Psoas muscle (tissue), 8 donors: ENCODE data around the gene FBF1. TPM values are rescaled to one million over a fixed set of nuclear protein-coding genes. Genes with fewer than 3 reads are reported as not detected.

ENCODE experiments used
- ATAC-seq, 4 donors: fragments of 200-7000 bp; cut with Tn5 transposase; one replicate each; pipeline ENCODE4 v1.9.1; 2020; ENCODE audit warnings: moderate library complexity in 3 of 4, mild to moderate bottlenecking in 2 of 4
- DNase-seq, 2 donors: peaks; one replicate each; pipeline ENCODE4 v3.0.0-alpha.2; 2020
- H3K27ac ChIP-seq: fragments of 200-600 bp; one replicate; pipeline ENCODE4 v1.8.0; 2022
- H3K27me3 ChIP-seq, 3 donors: fragments of 200-600 bp in 1 of 3; one replicate each; pipeline versions ENCODE4 v1.6.1 to v1.8.0; 2013 to 2022; ENCODE audit warnings: low read length in 2 of 3, mild to moderate bottlenecking in 2 of 3, moderate library complexity in 1 of 3; ENCODE audit not compliant: insufficient read depth in 3 of 3
- H3K36me3 ChIP-seq, 2 donors: fragments of 200-600 bp in 1 of 2; one replicate each; pipeline versions ENCODE4 v1.6.1 to v1.8.0; 2013 to 2022; ENCODE audit warnings: low read depth in 1 of 2, mild to moderate bottlenecking in 1 of 2, moderate library complexity in 1 of 2; ENCODE audit not compliant: insufficient read depth in 1 of 2
- H3K4me1 ChIP-seq: fragments of 200-600 bp; one replicate; pipeline ENCODE4 v1.8.0; 2022
- H3K4me3 ChIP-seq: fragments of 200-600 bp; one replicate; pipeline ENCODE4 v1.8.0; 2022; ENCODE audit warnings: mild to moderate bottlenecking
- H3K9me3 ChIP-seq: fragments of 200-600 bp; one replicate; pipeline ENCODE4 v1.8.0; 2022
- CTCF ChIP-seq: fragments of 200-600 bp; IDR thresholded peaks from one replicate; pipeline ENCODE4 v1.8.0; 2022; ENCODE audit warnings: antibody characterized with exemption
- WGBS, 3 donors: extraction: QIAGEN DNeasy Blood & Tissue Kit; methylation state at CpG; one replicate each; pipeline versions ENCODE4 v1.1.6 to v1.1.7; 2013; 5-methylcytosine and 5-hydroxymethylcytosine counted together
- intact Hi-C, 2 donors: fragments of 100-400 bp; cut with DNase I; formaldehyde crosslinking; loops; one replicate each; pipeline versions ENCODE4 v1.11.0 to v1.14.2; 2022
- polyA plus RNA-seq, 3 donors: library from polyadenylated mRNA; stranded (reverse); fragments of 200-250 nt; gene quantifications; one replicate each; pipeline ENCODE4 v1.2.3, GENCODE V29; 2013
- total RNA-seq, 4 donors: library from RNA; stranded (reverse); fragmentation: NEBNext Ultra II Directional in 2 of 4; extraction: Animal tissue kit (Norgen Biotek cat#: 25700) in 2 of 4; gene quantifications; one replicate each; pipeline versions ENCODE4 v1.2.1 to v1.2.4, GENCODE V29; 2021 to 2023
- donor health status: healthy with polysubstance abuse.
- donor health status: DM: no; HTN: no; CAD: no; lungs with moderate emphysema.
- donor health status: Bipolar disorder and iron deficiency.
- donor health status: healthy.
- donor health status: DM: yes; HTN: yes; CAD: no.
- donor health status: DM: no; HTN: no; CAD: no.
- donor health status: DM: no; HTN: no; CAD: no.
- donor health status: DM: yes; HTN: yes; CAD: no.

The FBF1 gene
- total and polyA plus RNA-seq, 7 donors = 1.8 to 10.4 (median 3.7) TPM

GRCh38 chr17:75921596-75921995, 19.2 kb downstream of the FBF1 start:
- Histone ChIP-seq H3K4me1 (no peaks in the 10 kb centered on the region), H3K4me3 (no peak overlapping the region), H3K36me3 (peaks cover 0 to 13% of the 10 kb centered on the region in 2 donors), H3K27ac (no peak overlapping the region), H3K27me3 (no peaks in the 10 kb centered on the region), H3K9me3 (no peaks in the 10 kb centered on the region)
- intact Hi-C loops = no loop called here
- whole genome bisulfite sequencing, 3 donors = 90 to 97% (median 95%) methylated on average over 10 to 15 of the region's 15 CpGs
- DNase-seq = no peak
- ATAC-seq = no peak
- TF ChIP-seq CTCF = no peak

- Histone ChIP-seq H3K27ac (no peak overlapping the region), H3K27me3 (no peaks in the 10 kb centered on the region), H3K9me3 (no peaks in the 10 kb centered on the region), H3K4me3 (no peak overlapping the region), H3K4me1 (no peaks in the 10 kb centered on the region), H3K36me3 (peaks cover 0 to 5% of the 10 kb centered on the region in 2 donors)
- no peak for ATAC-seq
- 89 to 90% (median 89%) methylated on average over 11 of the region's 11 CpGs for WGBS, 3 donors
- TF ChIP-seq CTCF = no peak
- DNase-seq = no peak
- intact Hi-C loops = no loop called here
These were observed 20.7 kb downstream of the FBF1 start for GRCh38 chr17:75920045-75920560.

- no peak for ATAC-seq
- Histone ChIP-seq H3K9me3 (no peaks in the 10 kb centered on the region), H3K27ac (no peak overlapping the region), H3K4me3 (no peak overlapping the region), H3K4me1 (no peaks in the 10 kb centered on the region), H3K36me3 (peaks cover 0 to 5% of the 10 kb centered on the region in 2 donors), H3K27me3 (no peaks in the 10 kb centered on the region)
- TF ChIP-seq CTCF = no peak
- 90 to 93% (median 91%) methylated on average over 22 of the region's 22 CpGs for WGBS, 3 donors
- no peak for DNase-seq
- intact Hi-C loops = loop anchor here in 1 of 2 donors (10.0 kb wide), 1 partner anchor 375 kb away; no protein-coding TSS in a partner anchor
These were observed 21.2 kb downstream of the FBF1 start for GRCh38 chr17:75919611-75920010.

GRCh38 chr17:75917917-75918445, 22.9 kb downstream of the FBF1 start:
- Histone ChIP-seq H3K27me3 (no peaks in the 10 kb centered on the region), H3K27ac (no peak overlapping the region), H3K36me3 (peaks cover 0 to 3% of the 10 kb centered on the region in 2 donors), H3K4me3 (no peak overlapping the region), H3K9me3 (no peaks in the 10 kb centered on the region), H3K4me1 (no peaks in the 10 kb centered on the region)
- ATAC-seq = no peak
- WGBS, 3 donors = 89 to 92% (median 89%) methylated on average over 31 of the region's 31 CpGs
- intact Hi-C loops = loop anchor here in 1 of 2 donors (10.0 kb wide), 1 partner anchor 377 kb away; no protein-coding TSS in a partner anchor
- no peak for TF ChIP-seq CTCF
- no peak for DNase-seq
